Heart left ventricle (tissue), 16 donors: ENCODE measurements around the gene PANK1. TPM values are rescaled to one million over a fixed set of nuclear protein-coding genes. Genes with fewer than 3 reads are reported as not detected.
A peak's percentile ranks its signal among the peaks of the same experiment; 100 is the strongest.

Experiments used
- ATAC-seq, 4 donors: fragments of 200-7000 bp; cut with Tn5 transposase; one replicate each; pipeline ENCODE4 v1.9.1; 2020 to 2022; ENCODE audit warnings: moderate library complexity in 4 of 4, mild to moderate bottlenecking in 3 of 4, moderate number of reproducible peaks in 1 of 4
- DNase-seq, 5 donors: peaks; one replicate each; pipeline ENCODE4 v3.0.0-alpha.2; 2020
- H3K27ac ChIP-seq, 12 donors: fragments of 200-600 bp; sonication (generic) in 4 of 12; one replicate each; pipeline versions ENCODE4 v1.5.0 to v1.8.0; 2016 to 2022; ENCODE audit warnings: mild to moderate bottlenecking in 2 of 12
- H3K27me3 ChIP-seq, 9 donors: fragments of 200-600 bp; sonication (generic) in 2 of 9; one replicate each; pipeline versions ENCODE4 v1.5.1 to v1.8.0; 2016 to 2022; ENCODE audit warnings: mild to moderate bottlenecking in 3 of 9
- H3K36me3 ChIP-seq, 9 donors: fragments of 200-600 bp; sonication (generic) in 2 of 9; one replicate each; pipeline versions ENCODE4 v1.5.0 to v1.8.0; 2018 to 2022; ENCODE audit warnings: mild to moderate bottlenecking in 2 of 9
- H3K4me1 ChIP-seq, 12 donors: fragments of 200-600 bp; sonication (generic) in 4 of 12; one replicate each; pipeline versions ENCODE4 v1.5.0 to v1.8.0; 2016 to 2022; ENCODE audit warnings: mild to moderate bottlenecking in 3 of 12
- H3K4me3 ChIP-seq, 12 donors: fragments of 200-600 bp; sonication (generic) in 4 of 12; one replicate each; pipeline versions ENCODE4 v1.5.0 to v1.8.0; 2017 to 2022; ENCODE audit warnings: mild to moderate bottlenecking in 9 of 12, moderate library complexity in 4 of 12
- H3K9me3 ChIP-seq, 12 donors: fragments of 200-600 bp; sonication (generic) in 4 of 12; one replicate each; pipeline versions ENCODE4 v1.5.0 to v1.8.0; 2016 to 2022; ENCODE audit warnings: mild to moderate bottlenecking in 1 of 12
- POLR2A ChIP-seq, 2 donors: fragments of 450-650 bp; IDR thresholded peaks; one replicate each; pipeline ENCODE4 v1.6.1; 2017; ENCODE audit warnings: antibody characterized with exemption in 2 of 2, mild to moderate bottlenecking in 2 of 2, moderate library complexity in 2 of 2
- WGBS, 4 donors: extraction: QIAGEN DNeasy Blood & Tissue Kit in 2 of 4; methylation state at CpG; one replicate each; pipeline versions ENCODE4 v1.1.5 to v1.1.7; 2013 to 2018; 5-methylcytosine and 5-hydroxymethylcytosine counted together
- intact Hi-C, 10 donors: fragments of 100-400 bp; cut with DNase I; formaldehyde crosslinking; loops; one replicate each; pipeline versions ENCODE4 v1.11.1 to v1.14.2; 2022
- polyA plus RNA-seq, 2 donors: library from polyadenylated mRNA; stranded (reverse); fragments of 200-250 nt; gene quantifications; one replicate each; pipeline ENCODE4 v1.2.3, GENCODE V29; 2013
- total RNA-seq, 9 donors: library from RNA; depleted of rRNA in 2 of 9; stranded (reverse); fragments of >200 nt in 2 of 9; fragmentation: NEBNext Ultra II Directional in 3 of 9; extraction: Animal tissue kit (Norgen Biotek cat#: 25700) in 3 of 9; gene quantifications; one replicate each; pipeline versions ENCODE4 v1.1.0 to v1.2.4, GENCODE V29; 2016 to 2023
- TF ChIP-seq, protein P1 (sequence below), 12 donors: fragments of 200-600 bp; sonication (generic) in 4 of 12; IDR thresholded peaks; one replicate each; pipeline versions ENCODE4 v1.5.0 to v1.8.0; 2018 to 2022; ENCODE audit warnings: antibody characterized with exemption in 12 of 12, mild to moderate bottlenecking in 5 of 12
- donor health status: ischemic (EF 13 %, LVEDD 7.1; RV severe dilation, severe dysfunction).
- donor health status: healthy with polysubstance abuse.
- donor health status: DM: no; HTN: yes; CAD: no.
- donor health status: DM: no; HTN: no; CAD: no.
- donor health status: ischemic (EF 25% LVEDD 6.9; RV normal size, moderate dysfunction).
- donor health status: ischemic (EF 25% LVEDD 5.7; RV mildly dilated, moderate dysfunction).
- donor health status: healthy.
- donor health status: DM: yes; HTN: yes; CAD: no.
- donor health status: ischemic (EF 35%, LVEDD 5.7; RV mildly dilated, moderate dysfunction).
- donor health status: nonischemic (EF 11% LVEDD 7.7; RV severe dilation, severe dysfunction).
- donor health status: DM: yes; HTN: yes; CAD: no.
- donor health status: PGD.
- donor health status: ischemic (EF 29% LVEDD 5.4; RV normal size, mild dysfunction).
- donor health status: nonischemic (EF 23%, LVEDD 6.1; RV moderate dilation, normal function).

Gene PANK1
- total and polyA plus RNA-seq, 11 donors = 3.6 to 24.7 (median 17.4) TPM

DNA sequence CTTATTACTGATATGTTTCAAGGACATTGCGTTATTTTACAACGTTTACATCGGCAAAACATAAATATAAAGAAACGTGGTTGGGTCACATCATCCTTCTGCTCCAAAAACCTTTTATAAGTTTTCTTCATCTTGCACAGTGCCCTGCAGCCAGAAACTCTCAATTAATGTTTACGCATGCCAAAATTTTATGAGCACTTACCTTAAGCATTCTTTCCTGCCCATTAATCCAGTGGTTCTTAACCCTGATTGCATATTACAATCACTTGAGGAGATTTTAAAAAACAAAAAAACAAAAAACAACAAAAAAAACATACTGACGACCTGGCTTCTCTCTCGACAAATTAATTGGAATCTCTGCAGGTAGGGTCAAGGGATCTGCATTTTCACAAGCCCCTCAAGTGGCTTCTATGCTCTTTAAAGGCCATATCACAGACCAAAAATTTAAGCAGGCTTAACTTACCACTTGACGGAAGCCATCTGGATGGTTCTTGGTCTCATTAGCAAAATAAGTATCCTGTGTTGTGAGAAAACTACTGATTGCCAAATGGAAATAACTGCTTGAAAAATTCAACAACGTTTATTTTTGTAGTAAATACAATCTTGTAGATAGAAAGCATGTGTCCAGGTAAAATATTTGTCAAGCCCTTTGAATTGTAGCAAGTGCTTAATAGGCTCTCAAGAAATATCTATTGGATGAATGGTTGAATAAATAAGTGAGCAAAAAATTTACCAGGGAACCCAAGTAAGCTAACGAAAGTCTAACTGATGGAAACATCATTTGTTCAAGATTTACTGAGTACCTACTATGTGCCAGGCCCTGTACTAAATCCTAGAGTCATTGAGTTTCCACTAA, 78.7 kb downstream of the PANK1 start:
- DNase-seq (no peak), ATAC-seq (no peak)
- intact Hi-C loops = loop anchor here in 1 of 10 donors (10.0 kb wide), 1 partner anchor 138 kb away; the partner anchor contains the start of gene KIF20B
- Histone ChIP-seq H3K4me1 (no peaks in the 10 kb centered on the region), H3K36me3 (no peaks in the 10 kb centered on the region), H3K9me3 (no peaks in the 10 kb centered on the region), H3K4me3 (no peak overlapping the region), H3K27me3 (no peaks in the 10 kb centered on the region), H3K27ac (no peak overlapping the region)
- no peak for TF ChIP-seq POLR2A (IDR thresholded peaks at IDR 0.05)
- TF ChIP-seq, protein P1, sequence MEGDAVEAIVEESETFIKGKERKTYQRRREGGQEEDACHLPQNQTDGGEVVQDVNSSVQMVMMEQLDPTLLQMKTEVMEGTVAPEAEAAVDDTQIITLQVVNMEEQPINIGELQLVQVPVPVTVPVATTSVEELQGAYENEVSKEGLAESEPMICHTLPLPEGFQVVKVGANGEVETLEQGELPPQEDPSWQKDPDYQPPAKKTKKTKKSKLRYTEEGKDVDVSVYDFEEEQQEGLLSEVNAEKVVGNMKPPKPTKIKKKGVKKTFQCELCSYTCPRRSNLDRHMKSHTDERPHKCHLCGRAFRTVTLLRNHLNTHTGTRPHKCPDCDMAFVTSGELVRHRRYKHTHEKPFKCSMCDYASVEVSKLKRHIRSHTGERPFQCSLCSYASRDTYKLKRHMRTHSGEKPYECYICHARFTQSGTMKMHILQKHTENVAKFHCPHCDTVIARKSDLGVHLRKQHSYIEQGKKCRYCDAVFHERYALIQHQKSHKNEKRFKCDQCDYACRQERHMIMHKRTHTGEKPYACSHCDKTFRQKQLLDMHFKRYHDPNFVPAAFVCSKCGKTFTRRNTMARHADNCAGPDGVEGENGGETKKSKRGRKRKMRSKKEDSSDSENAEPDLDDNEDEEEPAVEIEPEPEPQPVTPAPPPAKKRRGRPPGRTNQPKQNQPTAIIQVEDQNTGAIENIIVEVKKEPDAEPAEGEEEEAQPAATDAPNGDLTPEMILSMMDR (IDR thresholded peaks at IDR 0.05) = no peak
- 74 to 79% (median 75%) methylated on average over 10 of the region's 10 CpGs for WGBS, 4 donors

DNA sequence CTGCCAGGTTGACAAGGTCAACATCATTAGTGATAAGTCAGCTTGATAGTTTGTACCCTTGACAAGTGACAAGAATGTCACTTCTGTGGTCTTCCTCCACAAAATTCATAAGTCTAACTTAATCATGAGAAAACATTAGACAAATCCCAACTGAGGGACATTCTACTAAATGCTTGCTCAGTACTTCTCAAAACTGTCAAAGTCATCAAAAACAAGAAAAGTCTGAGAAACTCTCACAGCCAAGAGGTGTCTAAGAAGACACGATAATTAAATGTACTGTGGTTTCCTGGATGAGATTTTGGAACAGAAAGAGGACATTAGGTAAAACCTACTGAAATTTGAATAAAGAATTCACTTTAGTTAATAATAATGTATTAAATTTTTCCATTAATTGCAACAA, 79.9 kb downstream of the PANK1 start:
- intact Hi-C loops = loop anchor here in 3 of 10 donors (2.0 to 10.0 kb wide), 2 partner anchors 138 to 140 kb away; partner anchors contain the start of gene KIF20B (in 1 of the 3)
- Histone ChIP-seq H3K4me3 (no peak overlapping the region), H3K27me3 (no peaks in the 10 kb centered on the region), H3K27ac (no peak overlapping the region), H3K4me1 (no peaks in the 10 kb centered on the region), H3K36me3 (no peaks in the 10 kb centered on the region), H3K9me3 (no peaks in the 10 kb centered on the region)
- no peak for DNase-seq
- TF ChIP-seq POLR2A (IDR thresholded peaks at IDR 0.05) = no peak
- TF ChIP-seq, protein P1 (IDR thresholded peaks at IDR 0.05) = no peak
- WGBS, 4 donors = 73 to 82% (median 73%) methylated on average over 1 of the region's 1 CpG
- ATAC-seq = no peak

DNA sequence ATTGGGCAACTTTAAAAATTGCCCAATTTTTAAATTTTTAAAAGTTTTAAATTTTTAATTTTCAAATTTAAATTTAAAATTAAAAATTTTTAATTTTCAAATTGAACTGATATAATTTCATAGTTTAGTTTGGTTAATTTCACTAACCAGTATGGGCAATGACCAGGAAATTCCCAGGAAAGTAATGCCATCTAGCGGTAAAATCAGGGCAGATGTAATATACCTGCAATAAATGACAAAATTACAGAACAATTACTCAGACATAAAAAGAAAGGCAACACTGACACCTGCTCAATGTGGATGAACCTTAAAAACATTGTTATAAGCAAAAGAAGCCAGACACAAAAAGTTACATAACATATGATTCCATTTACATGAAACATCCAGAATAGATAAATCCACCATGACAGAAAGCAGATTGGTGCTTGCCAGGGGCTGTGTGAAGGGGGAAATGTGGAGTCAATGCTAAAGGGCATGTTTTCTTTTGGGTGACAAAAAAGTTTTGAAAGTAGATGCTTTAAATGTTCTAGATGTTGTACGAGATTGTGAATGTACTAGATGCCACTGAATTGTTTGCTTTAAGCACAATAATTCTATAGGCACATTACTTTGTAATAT, 81.1 kb downstream of the PANK1 start:
- TF ChIP-seq, protein P1 (IDR thresholded peaks at IDR 0.05) = peak; percentile 60 to 86 (median 78)
- TF ChIP-seq POLR2A (IDR thresholded peaks at IDR 0.05) = no peak

DNA sequence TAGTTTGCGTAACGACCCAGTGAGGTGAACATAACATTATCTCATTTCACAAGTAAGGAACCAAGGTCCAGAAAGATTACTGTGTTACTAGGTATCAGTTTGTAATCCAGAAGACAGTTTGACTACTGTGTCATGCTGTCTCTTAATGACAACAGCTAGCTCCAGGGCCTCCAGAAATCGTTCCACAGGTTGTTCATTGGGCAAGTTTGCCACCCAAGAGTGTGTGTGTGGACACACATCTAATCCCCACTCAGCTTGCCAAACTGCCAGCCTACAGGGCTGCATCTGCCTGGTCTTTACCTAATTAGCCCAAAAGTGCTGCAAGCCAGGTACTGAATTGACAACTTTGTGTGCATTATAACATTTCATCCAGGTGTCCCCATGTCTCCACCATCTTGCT, 81.7 kb downstream of the PANK1 start:
- intact Hi-C loops = loop anchor here in 5 of 10 donors (1.0 to 10.0 kb wide), 6 partner anchors 96 to 536 kb away; partner anchors contain the start of gene KIF20B (in 1 of the 5)
- Histone ChIP-seq H3K4me3 (no peak overlapping the region), H3K36me3 (no peaks in the 10 kb centered on the region), H3K9me3 (no peaks in the 10 kb centered on the region), H3K4me1 (no peaks in the 10 kb centered on the region), H3K27me3 (no peaks in the 10 kb centered on the region), H3K27ac (no peak overlapping the region)
- 97 to 99% (median 98%) methylated on average over 3 of the region's 3 CpGs for WGBS, 4 donors
- no peak for TF ChIP-seq POLR2A (IDR thresholded peaks at IDR 0.05)
- TF ChIP-seq, protein P1 (IDR thresholded peaks at IDR 0.05) = no peak
- DNase-seq (no peak), ATAC-seq (no peak)

More for the DNA sequence above, 81.1 kb downstream of the PANK1 start:
- Histone ChIP-seq H3K36me3 (no peaks in the 10 kb centered on the region), H3K4me1 (no peaks in the 10 kb centered on the region), H3K27me3 (no peaks in the 10 kb centered on the region), H3K27ac (no peak overlapping the region), H3K9me3 (no peaks in the 10 kb centered on the region), H3K4me3 (no peak overlapping the region)
- intact Hi-C loops = loop anchor here (1.0 to 10.0 kb wide), 6 partner anchors 97 to 537 kb away; partner anchors contain the start of gene KIF20B (in 1 of the 10)
- no peak for DNase-seq
- peak; percentile 51 to 74 (median 60) for ATAC-seq
- WGBS, 4 donors = 19 to 26% (median 22%) methylated on average over 2 of the region's 2 CpGs
